HL-60 (cell line): Measurements from ENCODE around the gene PLEKHD1.

ENCODE experiments used
- DNase-seq, 2 experiments: peaks; one replicate each; pipeline ENCODE4 v3.0.0-alpha.2; 2010 to 2020; ENCODE audit warnings: low read depth in 1 of 2, low spot score in 1 of 2
- H3K27ac ChIP-seq: fragments of 250-450 bp; sonication (Bioruptor Pico); replicated peaks from 2 replicates; pipeline ENCODE4 v1.5.1; 2020; ENCODE audit warnings: mild to moderate bottlenecking, moderate library complexity
- H3K27me3 ChIP-seq: fragments of 250-450 bp; sonication (Bioruptor Pico); 2 replicates; pipeline ENCODE4 v1.5.1; 2021; ENCODE audit warnings: mild to moderate bottlenecking, moderate library complexity; ENCODE audit not compliant: insufficient read depth, poor library complexity, severe bottlenecking
- H3K4me3 ChIP-seq: replicated peaks from 2 replicates; pipeline ENCODE4 v1.5.1; 2011; ENCODE audit warnings: mild to moderate bottlenecking, control low read depth, low read length; ENCODE audit not compliant: insufficient read depth
- CTCF ChIP-seq: IDR thresholded peaks from one replicate; pipeline ENCODE4 v1.5.1; 2011; ENCODE audit warnings: low read length, control low read depth, inconsistent platforms; ENCODE audit not compliant: insufficient read depth
- GABPA ChIP-seq: IDR thresholded peaks from 2 replicates; pipeline ENCODE4 v1.6.1; 2012; ENCODE audit warnings: low read depth
- POLR2AphosphoS5 ChIP-seq: IDR thresholded peaks from 2 replicates; pipeline ENCODE4 v1.6.1; 2012; ENCODE audit warnings: low read depth
- REST ChIP-seq: IDR thresholded peaks from 2 replicates; pipeline ENCODE4 v1.6.1; 2012; ENCODE audit warnings: low read depth; ENCODE audit not compliant: insufficient replicate concordance
- SPI1 ChIP-seq: IDR thresholded peaks from 2 replicates; pipeline ENCODE4 v1.6.1; 2012; ENCODE audit warnings: low read depth, mild to moderate bottlenecking, borderline replicate concordance

The PLEKHD1 gene

GRCh38 chr14:69480136-69480535 lies 4.4 kb upstream of the PLEKHD1 start:
- Histone ChIP-seq H3K27me3 (peaks cover 6% of the 10 kb centered on the region), H3K4me3 (no peak overlapping the region), H3K27ac (no peak overlapping the region)
- TF ChIP-seq REST (no peak), CTCF (no peak), GABPA (no peak), POLR2AphosphoS5 (no peak), SPI1 (no peak)
- no peak for DNase-seq

- DNase-seq, result no peak
- no peak for TF ChIP-seq POLR2AphosphoS5
- no peak for TF ChIP-seq SPI1
- no peak for TF ChIP-seq GABPA
- TF ChIP-seq REST, result no peak
- TF ChIP-seq CTCF, result no peak
- Histone ChIP-seq H3K4me3 (no peak overlapping the region), H3K27me3 (peaks cover 7% of the 10 kb centered on the region), H3K27ac (no peak overlapping the region)
Observed at GRCh38 chr14:69481815-69482568, 2.5 kb upstream of the PLEKHD1 start.

- DNase-seq, result no peak
- H3K4me3 ChIP-seq, result no peak overlapping the region
- peaks cover 7% of the 10 kb centered on the region for H3K27me3 ChIP-seq
- no peak overlapping the region for H3K27ac ChIP-seq
- TF ChIP-seq GABPA (no peak), REST (no peak), POLR2AphosphoS5 (no peak), CTCF (no peak), SPI1 (no peak)
Observed at GRCh38 chr14:69483765-69484443, 624 bp upstream of the PLEKHD1 start.
